VCaP (cell line): Measurements from ENCODE around the gene UBD.

Experiments
- H3K27ac ChIP-seq: fragments of 450-650 bp; 2 replicates; pipeline ENCODE4 v1.5.1; 2017
- CTCF ChIP-seq: fragments of 450-650 bp; conservative IDR thresholded peaks from 2 replicates; pipeline ENCODE4 v1.5.1; 2017; ENCODE audit warnings: mild to moderate bottlenecking, moderate library complexity

Gene UBD

GRCh38 chr6:29509711-29510110 lies 49.8 kb downstream of the UBD start:
- TF ChIP-seq CTCF = no peak

GRCh38 chr6:29509239-29509638 lies 50.3 kb downstream of the UBD start:
- no peak for TF ChIP-seq CTCF
- no peak overlapping the region for H3K27ac ChIP-seq

More at GRCh38 chr6:29509711-29510110, 49.8 kb downstream of the UBD start:
- no peak overlapping the region for H3K27ac ChIP-seq

- H3K27ac ChIP-seq = no peak overlapping the region
Observed at GRCh38 chr6:29507319-29507718, 52.2 kb downstream of the UBD start.

GRCh38 chr6:29506446-29507067 lies 53.0 kb downstream of the UBD start:
- TF ChIP-seq CTCF = no peak
- no peak overlapping the region for H3K27ac ChIP-seq

More at GRCh38 chr6:29507319-29507718, 52.2 kb downstream of the UBD start:
- TF ChIP-seq CTCF = no peak

- TF ChIP-seq CTCF = no peak
- no peak overlapping the region for H3K27ac ChIP-seq
Observed at GRCh38 chr6:29505808-29506207, 53.7 kb downstream of the UBD start.
